WERI-Rb-1 (cell line): ENCODE data around the gene ST3GAL4.
"Not testable (repeated sequence)": the region's sequence is repeated elsewhere in the genome, so short reads cannot be mapped to it uniquely, and the experiment has no call there.

Source experiments
- DNase-seq: peaks from one replicate; pipeline ENCODE4 v3.0.0-alpha.2; 2020
- H3K27ac ChIP-seq: fragments of 250-450 bp; sonication (Bioruptor Pico); 2 replicates; pipeline ENCODE4 v1.5.1; 2020; ENCODE audit warnings: mild to moderate bottlenecking, moderate library complexity
- H3K27me3 ChIP-seq: fragments of 250-450 bp; sonication (Bioruptor Pico); 2 replicates; pipeline ENCODE4 v1.5.1; 2021; ENCODE audit warnings: mild to moderate bottlenecking, low read depth, moderate library complexity; ENCODE audit not compliant: insufficient read depth, severe bottlenecking
- H3K36me3 ChIP-seq: fragments of 250-450 bp; sonication (Bioruptor Pico); 2 replicates; pipeline ENCODE4 v1.5.1; 2020; ENCODE audit warnings: mild to moderate bottlenecking, moderate library complexity
- H3K4me3 ChIP-seq: 2 replicates; pipeline ENCODE4 v1.5.1; 2011; ENCODE audit warnings: low read depth, mild to moderate bottlenecking, control low read depth, low read length
- H3K9me3 ChIP-seq: fragments of 250-450 bp; sonication (Bioruptor Pico); 2 replicates; pipeline ENCODE4 v1.5.1; 2021; ENCODE audit warnings: mild to moderate bottlenecking, moderate library complexity; ENCODE audit not compliant: severe bottlenecking
- TF ChIP-seq, protein P1 (sequence below): IDR thresholded peaks from 2 replicates; pipeline ENCODE4 v1.5.1; 2011; ENCODE audit warnings: low read depth, mild to moderate bottlenecking, control low read depth, inconsistent platforms, low read length

Gene ST3GAL4

DNA sequence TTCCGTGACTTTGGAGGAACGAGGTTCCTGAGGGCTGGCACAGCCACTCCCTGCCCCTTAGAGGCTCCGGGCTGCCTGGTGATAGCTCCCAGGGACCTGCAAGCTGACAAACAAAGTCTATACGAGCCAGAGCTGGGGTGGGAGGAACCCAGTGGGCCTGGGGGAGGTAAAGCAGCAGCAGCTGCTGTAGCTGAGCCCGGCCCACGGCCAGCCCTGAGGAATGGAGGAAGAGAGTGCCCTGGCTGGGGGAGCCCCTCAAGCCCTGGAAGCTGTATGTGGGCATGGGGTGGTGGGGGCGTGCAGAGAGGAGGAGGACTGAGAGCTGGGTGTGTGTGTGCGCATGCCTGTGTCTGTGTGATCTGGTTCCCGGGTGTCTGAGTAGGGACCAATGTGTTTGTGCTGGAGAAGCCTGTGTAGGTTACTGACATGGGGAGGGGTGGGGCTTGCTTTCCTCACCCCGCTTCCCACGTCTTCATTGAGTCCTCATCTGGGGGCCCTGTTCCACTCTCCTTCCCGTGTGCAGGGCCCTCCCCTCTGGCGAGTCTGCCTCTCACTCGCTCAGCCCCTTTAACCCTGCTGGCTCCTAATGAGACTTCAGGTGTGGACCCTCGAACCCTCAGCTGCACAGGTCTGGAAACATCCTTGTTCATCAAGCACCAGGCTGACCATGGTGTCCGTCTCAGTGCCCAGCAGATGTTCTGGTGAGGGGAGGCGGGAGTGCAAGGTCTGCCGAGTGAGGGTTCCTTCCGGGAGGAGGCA lies 10.8 kb downstream of the ST3GAL4 start:
- DNase-seq, result no peak
- Histone ChIP-seq H3K36me3 (peaks cover 4% of the 10 kb centered on the region; the same call in 1 of the 2 replicates), H3K4me3 (no peak overlapping the region), H3K27ac (no peak overlapping the region), H3K27me3 (no peaks in the 10 kb centered on the region), H3K9me3 (no peaks in the 10 kb centered on the region)
- TF ChIP-seq, protein P1, sequence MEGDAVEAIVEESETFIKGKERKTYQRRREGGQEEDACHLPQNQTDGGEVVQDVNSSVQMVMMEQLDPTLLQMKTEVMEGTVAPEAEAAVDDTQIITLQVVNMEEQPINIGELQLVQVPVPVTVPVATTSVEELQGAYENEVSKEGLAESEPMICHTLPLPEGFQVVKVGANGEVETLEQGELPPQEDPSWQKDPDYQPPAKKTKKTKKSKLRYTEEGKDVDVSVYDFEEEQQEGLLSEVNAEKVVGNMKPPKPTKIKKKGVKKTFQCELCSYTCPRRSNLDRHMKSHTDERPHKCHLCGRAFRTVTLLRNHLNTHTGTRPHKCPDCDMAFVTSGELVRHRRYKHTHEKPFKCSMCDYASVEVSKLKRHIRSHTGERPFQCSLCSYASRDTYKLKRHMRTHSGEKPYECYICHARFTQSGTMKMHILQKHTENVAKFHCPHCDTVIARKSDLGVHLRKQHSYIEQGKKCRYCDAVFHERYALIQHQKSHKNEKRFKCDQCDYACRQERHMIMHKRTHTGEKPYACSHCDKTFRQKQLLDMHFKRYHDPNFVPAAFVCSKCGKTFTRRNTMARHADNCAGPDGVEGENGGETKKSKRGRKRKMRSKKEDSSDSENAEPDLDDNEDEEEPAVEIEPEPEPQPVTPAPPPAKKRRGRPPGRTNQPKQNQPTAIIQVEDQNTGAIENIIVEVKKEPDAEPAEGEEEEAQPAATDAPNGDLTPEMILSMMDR, result no peak

GRCh38 chr11:126366823-126367654 lies 11.6 kb downstream of the ST3GAL4 start:
- TF ChIP-seq, protein P1, result 0 out of 2 replicates have a peak, but pooled peaks have one; percentile 26
- not testable (repeated sequence) for DNase-seq, H3K4me3 ChIP-seq, H3K9me3 ChIP-seq, H3K36me3 ChIP-seq, H3K27me3 ChIP-seq, H3K27ac ChIP-seq

GRCh38 chr11:126367806-126368205 lies 12.3 kb downstream of the ST3GAL4 start:
- not testable (repeated sequence) for H3K27me3 ChIP-seq, H3K27ac ChIP-seq, H3K9me3 ChIP-seq, H3K36me3 ChIP-seq, DNase-seq, H3K4me3 ChIP-seq

- not testable (repeated sequence) for H3K36me3 ChIP-seq, H3K4me3 ChIP-seq, H3K9me3 ChIP-seq, H3K27ac ChIP-seq, H3K27me3 ChIP-seq, DNase-seq
These were observed 13.0 kb downstream of the ST3GAL4 start for GRCh38 chr11:126368336-126369119.

DNA sequence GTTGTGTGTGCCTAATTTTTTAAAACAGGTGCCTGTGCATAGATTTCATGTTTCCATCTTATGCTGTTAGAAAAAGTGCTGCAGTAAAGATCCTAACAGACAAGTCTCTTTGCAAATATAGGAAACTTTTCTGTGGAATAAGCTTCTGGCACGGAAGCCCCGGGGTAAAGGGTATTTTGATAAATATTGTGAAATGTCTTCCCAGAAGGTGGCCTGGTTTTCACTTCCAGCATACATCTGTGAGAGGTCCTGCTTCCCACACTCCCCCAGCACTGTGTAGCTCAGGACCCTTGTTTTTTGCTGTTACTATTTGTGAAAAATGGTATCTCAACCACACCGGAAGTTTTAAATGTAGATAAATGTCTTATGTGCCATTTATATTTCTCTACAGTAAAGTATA lies 14.5 kb downstream of the ST3GAL4 start:
- no peaks in the 10 kb centered on the region for H3K9me3 ChIP-seq
- H3K27me3 ChIP-seq, result no peaks in the 10 kb centered on the region
- no peak overlapping the region for H3K27ac ChIP-seq
- TF ChIP-seq, protein P1, result no peak
- no peak for DNase-seq
- no peak overlapping the region for H3K4me3 ChIP-seq
- H3K36me3 ChIP-seq, result no peaks in the 10 kb centered on the region; the same call in 1 of the 2 replicates

GRCh38 chr11:126371595-126371994 lies 16.1 kb downstream of the ST3GAL4 start:
- Histone ChIP-seq H3K4me3 (no peak overlapping the region), H3K9me3 (no peaks in the 10 kb centered on the region), H3K36me3 (no peaks in the 10 kb centered on the region; the same call in 1 of the 2 replicates), H3K27ac (no peak overlapping the region), H3K27me3 (no peaks in the 10 kb centered on the region)
- no peak for DNase-seq
- TF ChIP-seq, protein P1, result no peak

DNA sequence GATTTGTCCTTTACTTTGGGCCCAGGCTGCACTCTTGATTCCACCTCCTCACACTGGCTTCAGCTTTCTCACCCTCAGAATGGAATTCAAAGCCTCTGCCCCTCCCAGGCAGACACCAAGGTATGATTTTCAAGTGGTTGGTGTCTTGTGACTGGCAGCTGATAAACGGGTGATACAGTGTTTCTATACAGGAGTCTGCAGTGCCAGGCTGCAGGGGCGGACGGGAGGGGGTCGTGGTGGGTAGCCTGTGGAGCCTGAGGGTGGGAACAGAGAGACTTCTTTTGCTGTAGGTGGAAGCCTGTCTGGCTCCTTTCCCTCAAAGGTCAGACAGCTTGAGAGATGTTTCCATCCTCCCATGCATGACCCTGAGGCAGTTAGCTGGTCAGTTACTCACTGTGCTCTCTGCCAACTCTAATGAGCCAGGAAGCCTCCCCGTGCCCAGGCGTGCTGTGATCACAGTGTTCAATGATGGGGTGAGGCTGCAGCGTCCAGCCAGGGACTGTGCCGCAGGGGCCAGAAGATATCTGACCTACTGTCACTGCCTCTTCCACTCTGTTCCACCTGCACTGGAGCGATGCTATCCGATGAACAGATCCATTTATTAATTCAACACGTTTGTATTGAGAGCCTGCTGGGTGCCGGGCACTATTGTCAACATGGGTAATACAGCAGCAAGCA lies 18.0 kb downstream of the ST3GAL4 start:
- H3K9me3 ChIP-seq, H3K36me3 ChIP-seq, H3K4me3 ChIP-seq, H3K27me3 ChIP-seq, DNase-seq, H3K27ac ChIP-seq: not testable (repeated sequence)

DNA sequence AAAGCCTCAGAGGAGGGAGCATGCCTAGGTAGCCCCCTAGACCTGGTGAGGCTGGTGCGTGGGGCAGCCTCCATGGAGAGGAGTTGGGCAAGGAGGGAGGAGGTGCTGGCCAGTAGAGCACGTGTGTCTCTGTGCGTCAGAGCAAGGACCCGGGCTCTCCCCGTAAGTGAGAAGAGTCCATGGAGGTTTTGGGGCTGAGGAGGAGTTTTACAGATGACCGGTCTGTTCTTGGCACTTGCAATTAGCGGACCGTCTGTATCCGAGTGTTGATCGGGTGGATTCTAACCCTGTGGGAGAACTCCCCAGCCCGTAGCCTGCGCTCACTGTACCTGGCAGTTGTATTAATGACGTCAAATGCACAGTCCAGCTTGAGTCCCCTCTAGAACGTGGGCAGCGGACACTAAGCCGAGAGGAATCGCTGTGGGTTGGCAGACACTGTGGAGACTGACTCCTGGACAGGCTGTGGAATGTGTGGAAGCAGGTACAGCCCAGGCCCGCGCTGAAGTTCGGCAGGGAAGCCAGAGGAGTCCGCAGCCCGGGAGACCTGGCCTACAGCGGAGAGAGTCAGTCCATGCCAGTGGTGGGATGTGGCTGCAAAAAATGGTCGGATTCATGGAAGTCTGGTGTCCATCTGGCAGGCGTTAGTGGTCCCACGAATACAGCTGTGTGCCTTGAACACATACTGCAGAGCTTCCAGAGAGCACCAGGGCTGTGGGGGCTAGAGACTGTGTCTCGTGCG lies 19.2 kb downstream of the ST3GAL4 start:
- not testable (repeated sequence) for DNase-seq, H3K36me3 ChIP-seq, H3K4me3 ChIP-seq, H3K9me3 ChIP-seq, H3K27me3 ChIP-seq, H3K27ac ChIP-seq
